ENCODE results near the gene EGR4. TPM values are rescaled to one million over a fixed set of nuclear protein-coding genes. Genes with fewer than 3 reads are reported as not detected.

Gene EGR4
- total RNA-seq, 1 donor from 2014 or later: not detected

DNA sequence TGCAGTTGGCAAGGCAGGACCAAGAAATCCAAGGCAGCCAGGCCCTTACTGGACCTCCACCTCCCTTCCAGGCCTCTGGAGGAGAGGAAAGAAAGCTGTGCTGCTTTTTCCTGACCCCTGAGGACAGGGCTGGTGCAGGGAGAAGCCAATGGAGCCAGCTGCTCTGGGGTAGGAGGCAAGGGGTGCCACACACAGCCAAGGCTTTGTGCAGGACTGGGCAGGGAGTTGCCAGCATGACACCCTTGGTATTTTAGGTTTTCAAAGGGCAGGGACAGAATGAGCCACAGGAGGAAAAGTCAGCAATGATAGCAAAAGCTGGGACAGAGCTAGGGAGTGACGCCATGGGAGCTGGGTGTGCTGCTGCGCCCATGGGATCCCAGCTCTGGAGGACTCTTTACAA is 36.3 kb downstream of the EGR4 start:
- Histone ChIP-seq H3K4me1 (no peaks in the 10 kb centered on the region), H3K4me3 (no peak overlapping the region), H3K27ac (no peak overlapping the region), H3K27me3 (no peaks in the 10 kb centered on the region), H3K9me3 (no peaks in the 10 kb centered on the region), H3K36me3 (peaks cover 24% of the 10 kb centered on the region)
- intact Hi-C loops (cut with DNase I): no loop called here
- DNase-seq (peak; percentile 33), ATAC-seq (no peak)
- TF ChIP-seq, protein P1, sequence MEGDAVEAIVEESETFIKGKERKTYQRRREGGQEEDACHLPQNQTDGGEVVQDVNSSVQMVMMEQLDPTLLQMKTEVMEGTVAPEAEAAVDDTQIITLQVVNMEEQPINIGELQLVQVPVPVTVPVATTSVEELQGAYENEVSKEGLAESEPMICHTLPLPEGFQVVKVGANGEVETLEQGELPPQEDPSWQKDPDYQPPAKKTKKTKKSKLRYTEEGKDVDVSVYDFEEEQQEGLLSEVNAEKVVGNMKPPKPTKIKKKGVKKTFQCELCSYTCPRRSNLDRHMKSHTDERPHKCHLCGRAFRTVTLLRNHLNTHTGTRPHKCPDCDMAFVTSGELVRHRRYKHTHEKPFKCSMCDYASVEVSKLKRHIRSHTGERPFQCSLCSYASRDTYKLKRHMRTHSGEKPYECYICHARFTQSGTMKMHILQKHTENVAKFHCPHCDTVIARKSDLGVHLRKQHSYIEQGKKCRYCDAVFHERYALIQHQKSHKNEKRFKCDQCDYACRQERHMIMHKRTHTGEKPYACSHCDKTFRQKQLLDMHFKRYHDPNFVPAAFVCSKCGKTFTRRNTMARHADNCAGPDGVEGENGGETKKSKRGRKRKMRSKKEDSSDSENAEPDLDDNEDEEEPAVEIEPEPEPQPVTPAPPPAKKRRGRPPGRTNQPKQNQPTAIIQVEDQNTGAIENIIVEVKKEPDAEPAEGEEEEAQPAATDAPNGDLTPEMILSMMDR (IDR thresholded peaks at IDR 0.05): no peak

DNA sequence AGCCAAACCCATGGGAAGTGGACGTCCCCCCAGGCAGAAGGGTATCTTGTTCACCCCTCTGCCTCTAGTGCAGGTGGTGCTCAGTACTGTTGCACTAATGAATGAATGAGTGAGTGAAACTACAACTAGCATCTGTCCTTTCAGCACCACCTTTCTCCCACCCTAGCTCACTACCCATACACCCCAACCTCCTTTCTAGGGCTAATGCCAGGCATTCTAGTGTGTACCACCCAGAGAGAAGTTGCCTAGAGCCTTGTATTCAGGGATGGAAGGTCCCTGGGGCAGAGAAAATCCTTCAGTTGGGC is 36.8 kb downstream of the EGR4 start:
- no peaks in the 10 kb centered on the region for H3K4me1 ChIP-seq
- H3K27ac ChIP-seq: no peak overlapping the region
- no peaks in the 10 kb centered on the region for H3K27me3 ChIP-seq
- H3K36me3 ChIP-seq: peaks cover 28% of the 10 kb centered on the region
- H3K4me3 ChIP-seq: no peak overlapping the region
- intact Hi-C loops (cut with DNase I): no loop called here
- no peaks in the 10 kb centered on the region for H3K9me3 ChIP-seq
- ATAC-seq (no peak), DNase-seq (no peak)
- TF ChIP-seq, protein P1 (IDR thresholded peaks at IDR 0.05): no peak

DNA sequence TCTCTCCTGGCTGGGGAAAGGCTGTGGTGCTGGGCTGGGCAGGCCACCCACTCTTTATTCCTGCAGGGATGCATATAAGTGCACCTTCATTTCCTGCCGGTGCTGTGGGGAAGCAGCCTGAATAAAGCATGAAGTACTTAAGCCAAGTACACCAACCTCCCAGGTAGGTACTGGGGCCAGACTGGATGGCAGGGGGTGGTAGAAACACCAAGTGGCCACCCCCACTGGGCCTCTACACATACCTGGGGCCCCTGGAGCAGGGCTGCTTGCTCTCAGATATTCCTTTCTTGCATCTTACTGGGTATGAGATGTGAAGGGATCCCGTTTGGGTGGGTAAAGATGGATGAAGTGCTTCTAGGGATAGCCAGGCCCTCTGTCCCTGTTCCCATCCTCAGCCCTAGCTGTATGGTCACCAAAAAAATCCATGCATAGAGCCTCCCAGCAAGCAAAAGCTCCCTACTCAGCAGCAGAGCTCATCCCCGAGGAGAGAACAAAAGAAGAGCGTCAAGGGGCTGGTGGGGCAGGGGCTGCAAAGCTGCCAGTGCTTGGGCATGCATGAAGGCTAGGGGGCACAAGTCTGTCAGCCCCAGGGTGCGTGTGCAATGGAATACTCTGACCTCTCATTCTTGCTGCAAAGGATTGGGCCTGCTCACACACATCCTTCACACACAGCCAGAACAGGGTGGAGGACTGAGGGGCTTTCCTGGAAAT is 37.3 kb downstream of the EGR4 start:
- DNase-seq: peak; percentile 32
- ATAC-seq: no peak
- Histone ChIP-seq H3K4me1 (no peaks in the 10 kb centered on the region), H3K4me3 (no peak overlapping the region), H3K36me3 (peaks cover 33% of the 10 kb centered on the region), H3K27me3 (no peaks in the 10 kb centered on the region), H3K27ac (no peak overlapping the region), H3K9me3 (no peaks in the 10 kb centered on the region)
- TF ChIP-seq, protein P1 (IDR thresholded peaks at IDR 0.05): no peak
- intact Hi-C loops (cut with DNase I): no loop called here

DNA sequence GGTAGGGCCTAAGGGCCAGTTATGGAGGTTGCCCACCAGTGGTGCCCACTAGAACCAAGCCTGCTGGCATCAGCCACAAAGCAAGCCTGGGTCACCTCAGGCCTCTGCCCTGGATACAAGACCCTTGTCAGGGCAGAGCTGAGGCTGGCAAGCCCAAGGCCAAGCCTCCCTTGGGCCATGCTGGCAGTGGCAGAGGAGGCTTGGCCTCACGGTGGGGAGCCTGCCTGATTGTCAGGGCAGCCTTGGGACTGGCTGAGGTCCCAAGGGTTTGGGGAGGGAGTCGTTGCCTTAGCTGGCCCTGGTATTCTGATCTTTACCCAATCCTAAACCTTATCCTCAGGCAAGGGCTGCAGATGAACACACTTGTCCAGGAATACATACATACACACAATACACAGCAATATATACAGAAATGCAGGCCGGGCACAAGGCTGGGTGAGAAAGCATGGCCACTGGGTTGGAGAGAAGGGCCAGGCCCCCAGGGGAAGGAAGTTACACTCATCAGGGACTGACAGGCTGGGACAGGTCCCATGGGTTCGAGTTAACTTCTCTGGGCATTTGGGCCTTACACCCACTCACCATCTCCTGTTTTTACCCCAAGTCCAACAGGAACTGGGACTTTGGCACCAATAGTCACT is 38.2 kb downstream of the EGR4 start:
- Histone ChIP-seq H3K36me3 (peaks cover 43% of the 10 kb centered on the region), H3K4me3 (no peak overlapping the region), H3K27me3 (no peaks in the 10 kb centered on the region), H3K9me3 (no peaks in the 10 kb centered on the region), H3K4me1 (no peaks in the 10 kb centered on the region), H3K27ac (no peak overlapping the region)
- peak; percentile 53 for DNase-seq
- TF ChIP-seq, protein P1 (IDR thresholded peaks at IDR 0.05): no peak
- intact Hi-C loops (cut with DNase I): no loop called here
- ATAC-seq: no peak

DNA sequence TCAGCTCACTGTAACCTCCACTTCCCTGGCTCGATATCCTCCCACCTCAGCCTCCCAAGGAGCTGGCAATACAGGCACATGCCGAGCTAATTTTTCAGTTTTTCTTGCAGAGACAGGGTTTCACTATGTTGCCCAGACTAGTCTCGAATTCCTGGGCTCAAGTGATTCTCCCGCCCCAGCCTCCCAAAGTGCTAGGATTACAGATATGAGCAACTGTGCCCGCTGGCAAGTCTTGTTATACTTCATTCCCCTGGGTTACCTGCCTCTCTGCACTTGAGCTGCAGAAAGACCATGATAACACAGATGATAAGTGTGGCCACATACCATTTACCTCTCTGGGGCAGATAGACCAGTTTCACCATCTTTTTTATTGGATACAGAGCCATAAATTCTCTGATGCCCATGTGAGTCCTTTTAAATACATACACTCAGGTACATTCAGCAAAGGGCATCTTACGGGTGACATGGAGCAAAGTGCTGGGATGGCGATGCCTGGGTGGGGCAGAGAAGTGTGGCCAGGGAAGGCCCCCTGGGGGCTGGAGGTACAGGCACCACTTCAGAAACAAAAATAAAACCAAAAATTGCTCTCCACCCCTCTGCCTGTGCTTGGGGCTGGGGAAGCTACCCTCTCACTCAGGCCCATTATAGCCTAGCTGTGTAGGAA is 38.9 kb downstream of the EGR4 start:
- Histone ChIP-seq H3K9me3 (no peaks in the 10 kb centered on the region), H3K4me3 (no peak overlapping the region), H3K27ac (no peak overlapping the region), H3K36me3 (peaks cover 49% of the 10 kb centered on the region), H3K4me1 (no peaks in the 10 kb centered on the region), H3K27me3 (no peaks in the 10 kb centered on the region)
- intact Hi-C loops (cut with DNase I): no loop called here
- DNase-seq (peak; percentile 9), ATAC-seq (no peak)
- TF ChIP-seq, protein P1 (IDR thresholded peaks at IDR 0.05): no peak

Measured in upper lobe of right lung (tissue), 1 donor.